Testis (tissue), 2 donors: ENCODE results near the gene VWA3A.

ENCODE experiments used
- POLR2A ChIP-seq: fragments of 450-650 bp; IDR thresholded peaks from one replicate; pipeline ENCODE4 v1.6.1; 2017; ENCODE audit warnings: antibody characterized with exemption, mild to moderate bottlenecking, moderate library complexity
- TF ChIP-seq, protein P1 (sequence below), 3 experiments: fragments of 450-650 bp in 2 of 3; fragments of 200-600 bp in 1 of 3; sonication (generic) in 1 of 3; IDR thresholded peaks; one replicate each; pipeline ENCODE4 v1.5.1; 2016 to 2019; ENCODE audit warnings: antibody characterized with exemption in 3 of 3, mild to moderate bottlenecking in 2 of 3, moderate library complexity in 1 of 3

DNA sequence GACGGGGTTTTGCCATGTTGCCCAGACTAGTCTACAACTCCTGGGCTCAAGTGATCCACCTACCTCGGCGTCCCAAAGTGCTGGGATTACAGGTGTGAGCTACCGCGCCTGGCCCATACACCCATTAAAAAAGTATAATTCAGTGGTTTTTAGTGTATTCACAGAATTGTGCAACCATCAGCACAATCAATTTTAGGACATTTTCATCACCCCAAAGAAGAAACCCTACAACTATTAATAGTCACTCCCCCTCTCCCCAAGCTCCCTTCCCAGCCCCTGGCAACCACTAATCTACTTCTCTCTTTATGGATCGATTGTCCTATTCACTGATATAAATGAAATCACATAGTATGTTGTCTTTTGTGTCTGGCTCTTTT lies 109.9 kb downstream of the VWA3A start:
- TF ChIP-seq, protein P1, sequence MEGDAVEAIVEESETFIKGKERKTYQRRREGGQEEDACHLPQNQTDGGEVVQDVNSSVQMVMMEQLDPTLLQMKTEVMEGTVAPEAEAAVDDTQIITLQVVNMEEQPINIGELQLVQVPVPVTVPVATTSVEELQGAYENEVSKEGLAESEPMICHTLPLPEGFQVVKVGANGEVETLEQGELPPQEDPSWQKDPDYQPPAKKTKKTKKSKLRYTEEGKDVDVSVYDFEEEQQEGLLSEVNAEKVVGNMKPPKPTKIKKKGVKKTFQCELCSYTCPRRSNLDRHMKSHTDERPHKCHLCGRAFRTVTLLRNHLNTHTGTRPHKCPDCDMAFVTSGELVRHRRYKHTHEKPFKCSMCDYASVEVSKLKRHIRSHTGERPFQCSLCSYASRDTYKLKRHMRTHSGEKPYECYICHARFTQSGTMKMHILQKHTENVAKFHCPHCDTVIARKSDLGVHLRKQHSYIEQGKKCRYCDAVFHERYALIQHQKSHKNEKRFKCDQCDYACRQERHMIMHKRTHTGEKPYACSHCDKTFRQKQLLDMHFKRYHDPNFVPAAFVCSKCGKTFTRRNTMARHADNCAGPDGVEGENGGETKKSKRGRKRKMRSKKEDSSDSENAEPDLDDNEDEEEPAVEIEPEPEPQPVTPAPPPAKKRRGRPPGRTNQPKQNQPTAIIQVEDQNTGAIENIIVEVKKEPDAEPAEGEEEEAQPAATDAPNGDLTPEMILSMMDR (IDR thresholded peaks at IDR 0.05), result no peak
- TF ChIP-seq POLR2A, result no peak
